ENCODE results near the gene PREPL. TPM values are rescaled to one million over a fixed set of nuclear protein-coding genes. Genes with fewer than 3 reads are reported as not detected.

Gene PREPL
- total and polyA plus RNA-seq, 2 of the 8 experiments (the other 6 are each of a cell fraction or from before 2014, with no cell fraction given), result 13.6 to 38.9 TPM

GRCh38 chr2:44286884-44287638, 74.2 kb downstream of the PREPL start (continued):
- TF ChIP-seq CREB1 (IDR thresholded peaks at IDR 0.05) (no peak), CTCF (IDR thresholded peaks at IDR 0.05; ENCODE audit: control extremely low read depth in 1 of 3, insufficient read depth in 1 of 3, low read depth in 1 of 3, low read length in 3 of 3) (no peak), SP4 (IDR thresholded peaks at IDR 0.05; ENCODE audit: low read length) (no peak), EP300 (IDR thresholded peaks at IDR 0.05; ENCODE audit: borderline replicate concordance in 1 of 2, low read depth in 2 of 2, low read length in 2 of 2) (no peak), TCF12 (IDR thresholded peaks at IDR 0.05; ENCODE audit: low read depth, low read length) (no peak), ZNF274 (IDR thresholded peaks at IDR 0.05; ENCODE audit: borderline replicate concordance, extremely low read depth, low read length) (no peak)

Data from H1 (cell line).